IPS-NIHi7 (cell line): Measurements from ENCODE around the gene CCDC154.
A peak's percentile ranks its signal among the peaks of the same experiment; 100 is the strongest.

Experiments used
- DNase-seq: peaks from one replicate; pipeline ENCODE4 v3.0.0; 2012; ENCODE audit warnings: mixed read lengths; ENCODE audit errors: extremely low spot score

CCDC154 gene

DNA sequence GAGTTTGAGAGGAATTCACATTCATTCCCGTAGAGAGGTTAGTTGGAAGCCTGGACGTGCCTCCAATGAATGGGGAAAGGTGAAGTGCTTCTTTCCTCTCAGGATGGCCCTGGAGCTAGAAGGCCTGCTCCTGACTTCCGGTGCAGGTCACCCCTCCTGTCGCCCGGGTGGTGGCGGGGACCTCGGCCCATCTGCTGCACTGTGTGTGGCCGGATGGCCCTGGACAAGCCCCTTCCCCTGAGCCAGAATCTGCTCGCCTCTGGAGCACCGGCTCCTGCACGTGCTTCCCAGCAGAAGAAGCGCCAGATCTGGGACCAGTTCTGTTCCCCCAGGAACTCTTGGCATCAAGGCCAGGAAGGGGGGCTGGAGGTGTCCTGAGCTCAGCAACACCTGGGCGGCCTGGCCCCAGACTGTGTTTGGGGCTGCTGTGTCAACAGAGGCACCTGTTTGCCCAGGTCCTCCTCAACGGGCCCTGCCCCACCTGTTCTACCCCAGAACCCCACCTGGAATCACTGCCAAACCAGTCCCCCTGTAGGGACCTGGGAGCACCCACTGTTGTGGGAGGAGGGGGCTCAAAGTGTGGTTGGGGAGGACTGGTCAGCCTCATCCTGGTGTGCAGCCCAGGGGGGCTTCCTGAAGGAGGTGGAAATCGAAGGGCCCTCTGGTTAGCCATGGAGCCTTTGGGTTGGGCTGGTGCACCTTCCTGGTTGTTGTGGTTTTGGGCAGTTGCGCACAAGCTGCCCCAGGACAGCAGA is 18.6 kb downstream of the CCDC154 start:
- no peak for DNase-seq

DNA sequence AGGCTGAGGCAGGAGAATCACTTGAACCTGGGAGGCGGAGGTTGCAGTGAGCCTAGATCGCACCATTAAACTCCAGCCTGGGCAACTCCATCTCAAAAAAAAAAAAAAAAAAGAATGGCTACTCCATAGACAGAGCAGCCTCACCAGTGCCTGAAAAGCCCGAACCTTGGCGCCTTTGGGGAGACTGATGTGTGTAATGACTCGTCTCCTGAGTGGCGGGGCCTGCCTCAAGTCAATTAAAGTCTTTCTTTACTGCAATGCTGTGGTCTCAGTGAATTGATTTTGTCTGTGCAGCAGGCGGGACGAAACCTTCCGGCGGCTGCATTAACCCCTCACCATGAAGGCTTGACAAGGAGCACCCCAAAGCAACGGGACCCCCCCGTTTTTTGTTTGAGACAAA is 20.3 kb downstream of the CCDC154 start:
- no peak for DNase-seq

DNA sequence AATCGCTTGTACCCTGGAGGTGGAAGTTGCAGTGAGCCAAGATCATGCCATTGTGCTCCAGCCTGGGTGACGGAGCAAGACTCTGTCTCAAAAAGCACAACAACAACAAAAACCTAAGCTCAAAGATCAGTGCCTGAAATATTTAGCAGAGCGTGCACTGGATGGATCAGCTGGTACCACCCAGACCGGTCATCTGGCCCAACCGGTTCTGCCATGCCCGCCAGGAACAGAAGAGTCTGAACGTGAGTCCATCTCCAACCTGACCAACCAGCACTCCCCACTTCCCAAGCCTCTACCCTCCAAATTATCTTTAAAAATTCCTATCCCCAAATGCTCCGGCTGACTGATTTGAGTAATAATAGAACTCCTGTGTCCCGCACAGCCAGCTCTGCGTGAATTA is 22.3 kb downstream of the CCDC154 start:
- DNase-seq, result no peak

DNA sequence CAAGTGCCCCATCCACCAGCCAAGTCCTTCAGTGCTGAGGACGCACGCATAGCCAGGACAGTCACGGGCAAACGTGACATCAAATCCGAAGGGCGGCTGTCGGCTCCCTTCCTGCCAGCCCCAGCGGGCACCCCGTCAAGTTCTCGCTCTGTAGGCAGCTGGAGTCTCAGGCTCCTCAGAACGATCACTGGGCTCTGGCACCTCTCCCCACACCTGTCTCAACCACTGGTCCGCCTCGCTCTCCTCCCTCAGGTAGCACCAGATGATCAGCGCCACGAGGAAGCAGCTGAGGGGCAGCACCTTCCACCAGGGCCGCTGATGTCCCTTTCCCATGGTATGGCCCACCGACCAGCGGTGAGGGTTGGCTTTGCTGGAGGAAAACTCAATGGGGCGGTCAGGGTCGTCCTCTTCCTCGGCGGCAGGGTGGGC is 24.2 kb downstream of the CCDC154 start:
- no peak for DNase-seq

DNA sequence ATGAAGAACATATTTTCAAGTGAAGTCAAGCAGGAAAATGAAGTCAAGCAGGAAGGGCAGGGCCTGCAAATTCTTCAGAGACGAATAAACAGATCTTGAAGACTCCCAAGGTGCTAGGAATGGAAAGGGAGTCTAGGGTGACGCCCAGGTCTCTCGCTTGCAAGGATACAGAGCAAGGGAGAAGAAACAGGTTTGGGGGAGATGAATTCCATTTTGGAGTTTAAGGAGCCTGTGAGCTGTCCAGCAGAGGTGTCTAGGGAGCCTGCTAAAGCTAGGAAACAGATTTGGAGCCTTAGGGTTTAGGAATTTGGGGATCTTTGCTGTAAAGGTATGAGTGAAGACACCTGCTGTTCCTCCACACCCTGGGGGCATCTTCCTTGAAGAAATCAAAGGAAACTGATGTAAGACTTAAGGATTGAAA is 27.8 kb downstream of the CCDC154 start:
- no peak for DNase-seq

DNA sequence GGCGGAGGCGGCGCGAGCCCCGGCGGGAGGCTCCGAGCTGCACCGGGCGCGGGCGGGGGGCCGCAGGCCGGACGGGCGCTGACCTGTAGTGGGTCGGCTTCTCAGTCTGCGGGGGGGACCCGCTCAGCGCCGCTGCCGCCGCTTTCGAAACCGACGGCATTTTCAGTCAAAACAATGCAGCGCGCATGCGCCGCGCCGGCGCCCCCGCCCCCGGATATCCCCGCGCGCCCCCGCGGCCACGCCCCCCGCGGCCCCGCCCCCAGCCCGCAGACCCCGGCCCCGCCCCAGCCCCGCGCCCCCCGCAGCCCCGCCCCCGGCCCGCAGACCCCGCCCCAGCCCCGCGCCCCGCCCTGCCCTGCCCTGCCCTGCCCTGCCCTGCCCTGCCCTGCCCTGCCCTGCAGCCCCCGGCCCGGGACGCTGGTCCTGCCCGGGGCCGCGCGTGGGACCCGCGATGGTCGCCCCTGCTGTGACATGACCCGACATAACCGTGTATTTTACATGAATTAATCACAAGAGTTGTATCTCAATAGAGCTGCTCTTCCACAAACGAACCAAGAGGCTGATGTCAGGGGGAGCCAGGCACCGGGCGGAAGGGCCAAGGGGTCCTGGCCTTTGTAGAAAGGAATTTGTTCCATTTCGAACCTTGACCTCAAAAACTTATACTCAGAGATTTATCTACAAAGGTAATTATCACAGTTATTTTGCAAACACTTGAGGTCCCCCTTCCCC is 29.7 kb downstream of the CCDC154 start, which contains the start of gene UNKL:
TSS of gene UNKL (minus strand) at position 173 of the 729 bp plus-strand sequence. CDS start at position 160, 13 bp downstream.
- peak; percentile 89 for DNase-seq

DNA sequence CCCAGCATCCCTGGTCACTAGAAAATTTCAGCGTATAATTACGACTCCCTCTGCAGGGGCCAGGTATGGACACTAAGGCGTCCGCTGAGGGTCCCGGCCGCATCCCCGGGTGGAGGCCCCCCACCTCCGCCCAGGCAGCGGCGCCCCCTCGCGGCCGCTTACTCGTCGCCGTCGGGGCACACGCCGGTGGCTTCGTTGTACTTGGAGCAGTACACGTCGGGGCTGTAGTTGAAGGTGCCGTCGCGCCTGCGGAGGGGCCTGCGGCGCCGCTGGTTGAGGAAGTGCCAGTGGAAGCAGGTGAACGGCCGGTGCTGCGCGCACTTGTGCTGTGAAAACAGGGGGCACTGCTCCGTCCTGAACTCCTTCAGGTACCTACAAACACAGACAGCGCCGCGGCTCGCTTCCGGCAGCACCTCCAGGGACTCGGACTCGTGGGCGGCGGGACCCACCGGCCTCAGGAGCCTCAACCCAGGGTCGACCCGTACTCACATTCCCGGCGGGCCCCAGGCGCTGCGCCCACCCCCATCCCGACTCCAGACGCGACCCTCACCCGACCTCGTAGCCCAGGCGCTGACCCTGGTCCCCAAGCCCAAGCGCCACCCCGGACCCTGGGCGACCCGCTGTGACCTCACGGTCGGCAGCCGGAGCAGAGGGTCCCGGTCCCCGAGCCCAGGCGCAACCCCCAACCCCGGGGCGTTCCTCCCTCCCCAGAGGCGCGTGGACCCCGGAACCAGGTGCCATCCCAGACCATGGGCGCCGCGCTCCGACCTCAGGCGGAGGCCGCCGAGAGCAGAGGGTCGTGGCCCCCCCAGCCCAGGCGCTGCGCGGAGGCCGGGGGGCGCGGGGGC is 30.4 kb downstream of the CCDC154 start:
- peak; percentile 79 for DNase-seq

DNA sequence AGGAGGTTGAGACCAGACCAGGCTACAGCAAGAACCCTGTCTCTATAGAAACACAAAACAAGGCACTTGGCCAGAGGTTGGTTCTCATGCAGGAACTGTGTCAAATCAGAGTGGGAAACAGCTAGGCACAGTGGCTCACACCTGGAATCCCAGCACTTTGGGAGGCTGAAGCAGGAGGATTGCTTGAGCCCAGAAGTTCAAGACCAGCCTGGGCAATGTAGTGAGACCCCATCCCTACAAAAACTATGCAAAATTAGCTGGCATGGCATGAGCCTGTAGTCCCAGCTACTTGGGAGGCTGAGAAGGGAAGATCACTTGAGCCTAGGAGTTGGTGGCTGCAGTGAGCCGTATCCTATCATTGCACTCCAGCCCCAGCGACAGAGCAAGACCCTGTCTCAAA is 31.5 kb downstream of the CCDC154 start:
- DNase-seq, result no peak

DNA sequence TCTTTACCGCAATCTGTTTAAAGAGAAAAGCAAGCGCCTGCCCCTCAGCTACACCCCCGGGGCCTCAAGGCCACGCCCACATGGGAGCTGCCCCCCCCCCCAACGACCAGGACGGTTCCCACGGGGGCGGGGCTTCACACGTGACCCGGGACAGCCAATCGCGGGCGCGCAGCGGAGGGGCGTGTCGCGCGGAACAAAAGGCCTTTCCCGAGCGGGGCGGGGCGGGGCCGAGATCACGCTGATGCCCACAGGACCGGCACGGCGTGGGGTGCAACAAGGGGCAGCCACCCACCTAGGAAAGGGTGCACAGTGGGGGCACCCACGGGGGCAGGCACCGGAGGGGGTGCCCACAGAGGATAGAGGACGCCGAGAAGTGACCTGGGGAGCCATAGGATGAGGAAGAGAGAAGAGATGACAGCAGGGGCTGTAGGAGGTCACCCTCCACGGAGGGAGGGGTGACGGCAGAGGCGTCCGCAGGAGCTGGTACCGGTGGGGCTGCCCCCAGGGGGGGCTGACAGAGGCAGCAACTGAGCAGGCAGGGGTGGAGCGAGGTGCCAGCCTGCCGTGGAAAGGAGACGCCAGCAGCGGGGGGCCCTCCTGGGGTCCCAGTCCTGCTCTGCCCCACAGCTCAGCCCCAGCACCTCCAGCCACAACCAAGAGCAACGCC is 36.1 kb downstream of the CCDC154 start:
- DNase-seq, result peak; percentile 98

DNA sequence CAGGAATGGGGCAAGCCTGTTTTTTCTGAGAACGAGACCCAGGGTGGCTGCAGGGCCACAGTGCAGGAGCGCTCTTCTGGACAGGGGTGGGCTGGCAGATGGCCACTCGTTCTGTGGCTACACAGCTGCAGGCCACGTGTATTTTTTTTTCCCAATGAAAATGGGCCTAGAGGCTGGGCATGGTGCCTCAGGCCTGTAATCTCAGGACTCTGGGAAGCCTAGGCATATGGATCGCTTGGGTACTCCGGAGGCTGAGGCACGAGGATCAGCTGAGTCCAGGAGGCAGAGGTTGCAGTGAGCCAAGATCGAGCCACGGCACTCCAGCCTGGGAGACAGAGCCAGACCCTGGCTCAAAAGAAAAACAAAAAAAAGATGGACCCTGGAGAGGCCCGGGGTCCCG is 36.6 kb downstream of the CCDC154 start:
- no peak for DNase-seq

DNA sequence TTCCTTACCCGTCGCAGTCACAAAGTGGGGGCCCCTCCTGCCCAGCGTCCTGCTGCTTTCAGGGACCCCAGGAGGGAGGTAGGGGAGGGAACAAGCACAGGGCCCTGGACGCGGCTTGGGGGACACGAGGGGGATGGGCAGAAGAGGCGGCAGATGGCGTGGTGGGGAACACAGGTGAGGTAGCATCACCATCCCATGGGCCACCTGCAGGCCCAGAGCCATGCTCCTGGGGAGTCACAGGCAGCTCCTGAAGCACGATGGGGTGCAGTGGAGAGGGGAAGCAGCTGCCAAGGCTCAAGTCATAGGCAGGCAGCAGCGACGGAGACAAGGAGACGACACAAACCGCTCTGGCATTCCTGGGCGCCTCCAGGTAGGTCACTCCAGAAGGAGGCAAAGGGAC is 40.6 kb downstream of the CCDC154 start:
- DNase-seq, result no peak

DNA sequence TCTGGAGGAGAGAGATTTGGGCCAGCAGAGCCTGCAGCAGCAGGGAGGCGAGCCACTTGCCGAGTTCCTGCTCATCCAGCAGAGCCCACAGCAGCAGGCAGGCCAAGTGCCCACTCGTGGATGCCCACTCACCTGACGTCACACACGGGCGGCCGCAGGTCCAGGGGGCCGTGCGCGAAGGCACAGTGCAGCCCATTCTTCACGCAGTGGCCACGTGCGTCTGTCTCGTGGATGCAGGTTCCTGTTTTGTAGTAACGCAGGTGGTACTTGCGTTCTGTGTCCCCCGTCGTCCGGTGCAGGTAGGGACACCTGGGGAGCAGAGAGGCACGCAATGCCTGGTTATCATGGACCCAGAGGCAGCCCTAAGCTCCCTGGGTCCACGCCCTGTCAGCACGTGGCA is 41.3 kb downstream of the CCDC154 start:
- DNase-seq, result no peak

DNA sequence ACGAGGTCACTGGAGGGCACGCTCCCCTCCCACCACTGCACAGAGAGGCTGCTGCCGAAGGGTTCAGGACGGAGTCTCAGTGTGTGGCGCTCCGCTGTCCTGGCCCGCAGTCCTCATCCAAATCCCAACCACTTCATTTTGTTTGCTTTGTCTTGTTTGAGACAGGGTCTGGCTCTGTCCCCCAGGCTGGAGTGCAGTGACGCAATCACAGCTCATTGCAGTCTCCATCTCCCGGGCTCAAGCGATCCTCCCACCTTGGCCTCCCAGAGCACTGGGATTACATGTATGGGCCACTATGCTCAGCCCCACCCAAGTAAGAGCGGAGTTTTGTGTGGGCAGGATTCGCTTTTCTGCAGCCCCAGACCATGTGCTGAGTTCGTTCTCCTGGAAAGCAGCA is 42.6 kb downstream of the CCDC154 start:
- no peak for DNase-seq

DNA sequence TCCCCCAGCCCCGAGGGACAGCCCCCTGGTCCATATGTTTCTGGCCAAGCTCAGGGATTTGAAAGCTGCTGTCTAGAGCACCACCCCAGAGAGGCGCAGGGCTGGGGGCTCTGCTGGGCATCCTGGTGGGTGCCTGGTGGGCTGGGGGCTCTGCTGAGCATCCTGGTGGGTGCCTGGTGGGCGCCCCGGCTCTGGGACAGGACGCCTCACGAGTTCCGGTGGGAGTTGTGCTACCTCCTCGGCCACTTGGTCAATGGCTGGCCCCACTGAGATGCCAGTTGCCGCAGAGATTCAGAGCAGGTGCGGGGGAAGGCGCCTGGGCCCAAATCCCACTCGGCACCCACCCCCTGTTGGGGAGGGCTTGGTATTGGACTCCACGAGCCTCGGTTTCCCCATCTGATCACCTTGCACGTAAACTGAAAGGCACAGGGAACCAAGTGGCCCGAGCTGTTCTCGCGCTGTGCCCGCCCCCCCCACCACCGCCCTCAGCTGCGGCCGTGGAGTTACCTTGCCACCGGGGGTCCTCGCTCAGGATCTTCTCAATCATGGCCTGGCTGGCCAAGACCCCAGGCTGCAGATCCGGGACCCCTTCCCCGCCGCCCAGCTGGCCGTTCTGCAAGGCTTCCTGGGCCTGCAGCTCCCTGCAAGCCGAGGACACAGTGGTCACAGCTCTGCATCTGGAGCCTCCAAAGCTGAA is 43.1 kb downstream of the CCDC154 start:
- no peak for DNase-seq

DNA sequence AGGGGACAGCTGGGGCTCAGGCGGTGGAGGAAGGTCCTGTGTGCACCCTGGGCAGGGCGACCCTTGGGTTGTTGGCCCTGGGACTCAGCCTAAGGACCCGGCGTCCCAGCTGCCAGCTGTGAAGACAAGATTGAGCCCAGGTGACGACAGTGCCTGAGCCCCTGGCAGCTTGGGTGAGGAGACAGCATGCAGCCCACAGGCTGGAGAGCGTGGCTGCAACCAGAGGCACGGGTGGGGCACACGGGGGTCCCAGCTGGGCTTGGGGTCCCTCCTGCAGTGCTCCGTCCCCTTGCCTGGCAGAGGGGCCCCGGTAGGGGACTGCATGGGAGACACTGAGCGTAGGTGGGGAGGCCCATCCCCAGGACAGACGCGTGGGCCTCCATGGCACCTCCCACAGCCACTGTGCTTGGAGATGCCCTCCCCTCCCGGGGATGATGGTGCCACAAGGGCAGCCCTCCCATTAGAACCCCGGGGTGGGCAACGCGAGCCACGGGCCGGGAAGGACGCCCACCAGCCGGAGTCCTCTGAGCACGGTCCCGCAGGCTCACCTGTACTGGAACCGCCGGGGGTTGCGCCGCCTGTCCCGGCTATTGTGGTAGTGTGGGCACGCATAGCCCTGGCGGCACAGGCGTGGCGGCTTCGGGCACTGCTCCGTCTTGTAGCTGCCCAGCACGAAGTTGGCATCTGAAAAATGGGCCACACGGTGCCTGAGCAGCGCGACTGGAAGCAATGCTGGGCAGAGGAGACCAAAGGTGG is 45.4 kb downstream of the CCDC154 start:
- DNase-seq, result no peak

DNA sequence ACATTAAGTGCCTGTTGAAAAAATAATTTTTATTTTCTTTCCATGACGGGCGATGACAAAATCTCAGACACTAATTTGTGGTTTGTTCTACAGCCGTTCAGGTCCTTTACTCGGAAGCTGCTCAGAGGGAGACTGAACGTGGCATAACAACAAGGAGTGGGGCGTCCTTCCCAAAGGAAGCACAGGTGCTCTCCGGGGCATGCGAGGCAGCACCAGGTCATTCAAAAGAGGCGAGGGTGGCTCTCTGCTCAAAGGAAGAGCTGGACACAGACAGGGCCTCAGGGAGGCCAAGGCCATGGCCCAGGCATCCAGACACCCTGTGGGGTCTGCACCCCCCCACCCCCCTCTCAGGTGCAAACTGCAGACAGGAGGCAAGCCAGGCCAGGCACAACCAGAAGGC is 46.0 kb downstream of the CCDC154 start:
- DNase-seq, result no peak

DNA sequence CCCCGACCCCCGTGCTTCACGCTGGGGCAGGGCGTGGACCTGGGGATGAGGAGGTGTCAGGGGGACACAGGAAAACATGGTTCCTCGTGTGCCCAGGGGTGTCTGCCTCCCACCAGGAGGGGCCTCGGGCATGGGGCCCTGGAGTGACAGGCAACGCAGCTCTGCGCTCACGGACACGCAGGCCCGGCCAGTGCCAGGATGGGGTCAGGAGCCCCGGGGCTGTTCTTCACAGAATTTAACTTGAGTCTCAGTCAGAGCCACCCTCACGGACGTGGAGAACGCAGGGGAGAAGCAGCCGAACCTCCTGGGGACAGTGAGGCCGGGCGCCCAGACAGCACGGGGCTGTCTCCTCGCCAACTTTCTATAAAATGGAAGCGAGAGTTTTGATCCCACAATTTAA is 46.6 kb downstream of the CCDC154 start:
- DNase-seq, result no peak

DNA sequence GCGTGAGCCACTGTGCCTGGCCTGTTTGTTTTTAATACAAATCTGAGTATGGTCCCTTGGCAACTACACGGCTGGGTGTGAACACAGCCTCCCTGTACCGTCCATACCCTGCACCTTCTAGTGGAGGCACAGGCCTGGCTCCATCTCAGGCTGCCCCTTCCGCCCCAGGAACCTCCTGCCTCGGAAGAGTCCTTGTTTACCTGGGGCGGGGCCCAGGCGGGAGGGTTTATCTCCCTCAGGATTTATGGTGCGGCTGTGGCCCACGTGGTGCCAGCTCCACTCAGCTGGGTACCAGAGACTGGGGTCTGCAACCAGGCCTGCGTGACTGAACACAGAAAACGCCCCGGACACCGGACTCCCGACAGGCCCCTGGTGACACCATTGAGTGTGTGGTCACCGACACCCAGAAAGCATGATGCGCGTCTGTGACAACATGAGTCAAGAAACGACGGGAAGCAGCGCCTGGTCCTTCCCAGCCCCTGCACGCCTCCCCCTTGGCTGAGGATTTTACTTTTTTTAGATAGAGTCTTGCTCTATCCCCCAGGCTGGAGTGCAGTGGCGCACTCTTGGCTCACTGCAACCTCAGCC is 48.8 kb downstream of the CCDC154 start:
- DNase-seq, result no peak

DNA sequence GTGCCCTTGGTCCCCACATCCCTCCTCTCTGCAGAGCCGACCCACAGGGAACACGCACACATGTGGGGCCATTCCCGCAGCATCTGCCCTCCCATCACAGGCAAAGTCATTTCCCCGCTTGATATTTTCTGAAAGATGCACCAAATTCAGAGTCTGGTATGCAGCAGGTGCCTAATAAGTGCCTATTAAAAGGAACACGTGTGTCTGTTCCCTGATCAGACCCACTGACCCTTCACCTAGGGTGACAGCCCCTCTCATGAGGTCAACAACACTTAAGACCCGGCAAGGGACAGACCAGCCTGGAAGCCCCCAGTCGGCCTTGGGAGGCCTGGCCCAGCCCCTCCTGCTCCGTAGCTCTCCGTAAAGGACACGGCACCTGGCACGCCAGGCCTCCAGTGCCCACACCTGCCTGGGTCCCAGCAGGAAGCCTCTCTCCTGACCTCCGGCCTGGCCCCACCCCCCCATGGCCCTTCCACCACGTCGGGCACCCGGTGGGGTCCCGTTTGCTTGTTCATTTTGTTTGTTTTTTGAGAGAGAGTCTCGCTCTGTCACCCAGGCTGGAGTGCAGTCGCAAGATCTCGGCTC is 49.9 kb downstream of the CCDC154 start:
- no peak for DNase-seq
